ENCODE measurements around the gene MAGI3.

The MAGI3 gene

GRCh38 chr1:113389953-113390834 lies at the start of gene MAGI3:
TSS of gene MAGI3 (plus strand) at chr1:113390515. CDS start at chr1:113391034, 519 bp downstream.
- peak; percentile 97 for DNase-seq (ENCODE audit: low read depth)

- DNase-seq (ENCODE audit: low read depth) = no peak
These were observed 36.7 kb upstream of the MAGI3 start for GRCh38 chr1:113353580-113353979.

GRCh38 chr1:113363935-113364334 lies 26.4 kb upstream of the MAGI3 start:
- DNase-seq (ENCODE audit: low read depth) = no peak

- DNase-seq (ENCODE audit: low read depth) = no peak
These were observed 21.3 kb upstream of the MAGI3 start for GRCh38 chr1:113369040-113369439.

GRCh38 chr1:113369699-113370098 lies 20.6 kb upstream of the MAGI3 start:
- no peak for DNase-seq (ENCODE audit: low read depth)

GRCh38 chr1:113370868-113371267 lies 19.4 kb upstream of the MAGI3 start:
- no peak for DNase-seq (ENCODE audit: low read depth)

- DNase-seq (ENCODE audit: low read depth) = no peak
These were observed 17.8 kb upstream of the MAGI3 start for GRCh38 chr1:113372546-113372945.

GRCh38 chr1:113373644-113374043 lies 16.7 kb upstream of the MAGI3 start:
- no peak for DNase-seq (ENCODE audit: low read depth)

GRCh38 chr1:113375878-113376277 lies 14.4 kb upstream of the MAGI3 start:
- no peak for DNase-seq (ENCODE audit: low read depth)

- no peak for DNase-seq (ENCODE audit: low read depth)
These were observed 10.2 kb upstream of the MAGI3 start for GRCh38 chr1:113380075-113380474.

GRCh38 chr1:113388017-113388620 lies 2.2 kb upstream of the MAGI3 start:
- no peak for DNase-seq (ENCODE audit: low read depth)

- DNase-seq (ENCODE audit: low read depth) = no peak
These were observed 1.5 kb upstream of the MAGI3 start for GRCh38 chr1:113388621-113389358.

- no peak for DNase-seq (ENCODE audit: low read depth)
These were observed 859 bp upstream of the MAGI3 start for GRCh38 chr1:113389359-113389952.

- DNase-seq (ENCODE audit: low read depth) = no peak
These were observed 745 bp downstream of the MAGI3 start for GRCh38 chr1:113390871-113391648.

- DNase-seq (ENCODE audit: low read depth) = no peak
These were observed 1.4 kb downstream of the MAGI3 start for GRCh38 chr1:113391649-113392271.

GRCh38 chr1:113392541-113393128 lies 2.3 kb downstream of the MAGI3 start:
- no peak for DNase-seq (ENCODE audit: low read depth)

- DNase-seq (ENCODE audit: low read depth) = no peak
These were observed 3.9 kb downstream of the MAGI3 start for GRCh38 chr1:113394043-113394862.

- DNase-seq (ENCODE audit: low read depth) = no peak
These were observed 4.5 kb downstream of the MAGI3 start for GRCh38 chr1:113394863-113395259.

- no peak for DNase-seq (ENCODE audit: low read depth)
These were observed 5.8 kb downstream of the MAGI3 start for GRCh38 chr1:113396102-113396501.

GRCh38 chr1:113396585-113396984 lies 6.3 kb downstream of the MAGI3 start:
- peak; percentile 37 for DNase-seq (ENCODE audit: low read depth)
